GM06990 (cell line): ENCODE measurements around the gene TMEM145.

ENCODE experiments used
- DNase-seq: peaks from one replicate; pipeline ENCODE4 v3.0.0-alpha.2; 2011; ENCODE audit not compliant: insufficient read length; ENCODE audit errors: extremely low read depth
- H3K27me3 ChIP-seq: replicated peaks from 2 replicates; pipeline ENCODE4 v1.6.0; 2011; ENCODE audit warnings: low read length; ENCODE audit not compliant: control insufficient read depth, insufficient read depth
- H3K36me3 ChIP-seq: 2 replicates; pipeline ENCODE4 v1.5.1; 2011; ENCODE audit warnings: low read length; ENCODE audit not compliant: control insufficient read depth, insufficient read depth
- H3K4me3 ChIP-seq: replicated peaks from 2 replicates; pipeline ENCODE4 v1.5.1; 2011; ENCODE audit warnings: low read depth, mild to moderate bottlenecking, control low read depth, low read length
- CTCF ChIP-seq: IDR thresholded peaks from 2 replicates; pipeline ENCODE4 v1.5.1; 2011; ENCODE audit warnings: low read length, control low read depth, mild to moderate bottlenecking, inconsistent platforms; ENCODE audit not compliant: insufficient read depth, poor library complexity, severe bottlenecking

The TMEM145 gene

GRCh38 chr19:42363614-42364346 is 50.7 kb downstream of the TMEM145 start:
- H3K36me3 ChIP-seq: peaks cover 2% of the 10 kb centered on the region

GRCh38 chr19:42366673-42367072 is 53.6 kb downstream of the TMEM145 start:
- peaks cover 2% of the 10 kb centered on the region for H3K36me3 ChIP-seq
- no peak overlapping the region for H3K4me3 ChIP-seq
- TF ChIP-seq CTCF: no peak
- DNase-seq: no peak
- H3K27me3 ChIP-seq: no peaks in the 10 kb centered on the region

More at GRCh38 chr19:42363614-42364346, 50.7 kb downstream of the TMEM145 start:
- Histone ChIP-seq H3K4me3 (no peak overlapping the region), H3K27me3 (no peaks in the 10 kb centered on the region)
- DNase-seq: no peak
- no peak for TF ChIP-seq CTCF

- no peak for DNase-seq
- TF ChIP-seq CTCF: no peak
- Histone ChIP-seq H3K27me3 (no peaks in the 10 kb centered on the region), H3K36me3 (peaks cover 2% of the 10 kb centered on the region), H3K4me3 (no peak overlapping the region)
Measured at GRCh38 chr19:42367929-42368328, 54.8 kb downstream of the TMEM145 start.

GRCh38 chr19:42368360-42368759 is 55.3 kb downstream of the TMEM145 start:
- no peak for TF ChIP-seq CTCF
- no peak for DNase-seq
- no peak overlapping the region for H3K4me3 ChIP-seq
- H3K27me3 ChIP-seq: no peaks in the 10 kb centered on the region
- no peaks in the 10 kb centered on the region; the same call in 1 of the 2 replicates for H3K36me3 ChIP-seq

GRCh38 chr19:42368765-42369164 is 55.7 kb downstream of the TMEM145 start:
- TF ChIP-seq CTCF: no peak
- no peak for DNase-seq
- no peak overlapping the region for H3K4me3 ChIP-seq
- H3K27me3 ChIP-seq: no peaks in the 10 kb centered on the region
- H3K36me3 ChIP-seq: no peaks in the 10 kb centered on the region; the same call in 1 of the 2 replicates

GRCh38 chr19:42369433-42370067 is 56.4 kb downstream of the TMEM145 start:
- no peak for TF ChIP-seq CTCF
- no peaks in the 10 kb centered on the region for H3K27me3 ChIP-seq
- DNase-seq: no peak
- no peak overlapping the region for H3K4me3 ChIP-seq
- H3K36me3 ChIP-seq: no peaks in the 10 kb centered on the region
